COR-L47 (cell line): ENCODE data around the gene AGBL4.
"Not testable (repeated sequence)": the region's sequence is repeated elsewhere in the genome, so short reads cannot be mapped to it uniquely, and the experiment has no call there.

Experiments used
- DNase-seq: peaks from one replicate; lab custom pipeline; 2025; lab: John Stamatoyannopoulos, UW

Gene AGBL4

GRCh38 chr1:48536477-48536876, 1487.3 kb downstream of the AGBL4 start:
- DNase-seq: peak; percentile 31

DNA sequence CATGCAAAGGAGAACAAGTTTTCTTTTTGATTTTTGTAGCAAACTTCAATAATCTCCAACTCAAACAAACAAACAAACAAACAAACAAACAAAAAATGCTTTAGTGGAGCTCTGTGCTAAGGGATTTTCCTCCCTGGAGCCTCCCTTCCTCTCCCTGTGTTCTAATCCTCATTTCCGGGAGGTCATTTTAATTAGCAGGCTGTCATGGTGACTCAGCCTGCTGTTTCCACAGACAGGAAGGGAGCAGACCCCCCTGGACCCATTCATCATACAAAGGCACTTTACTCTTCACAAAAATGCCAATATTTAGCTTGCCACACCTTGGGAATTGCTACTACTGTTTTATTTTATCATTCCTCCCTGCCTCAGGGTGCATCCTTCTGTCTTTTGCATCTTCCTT, 1490.8 kb downstream of the AGBL4 start:
- DNase-seq: peak; percentile 65

- peak; percentile 92 for DNase-seq
These were observed 1492.9 kb downstream of the AGBL4 start for GRCh38 chr1:48530727-48531351.

- DNase-seq: no peak
These were observed 1496.7 kb downstream of the AGBL4 start for GRCh38 chr1:48527051-48527450.

- peak; percentile 76 for DNase-seq
These were observed 1497.6 kb downstream of the AGBL4 start for GRCh38 chr1:48526008-48526710.

GRCh38 chr1:48524892-48525467, 1498.8 kb downstream of the AGBL4 start:
- no peak for DNase-seq

GRCh38 chr1:48523558-48523957, 1500.2 kb downstream of the AGBL4 start:
- no peak for DNase-seq

- not testable (repeated sequence) for DNase-seq
These were observed 1503.9 kb downstream of the AGBL4 start for GRCh38 chr1:48519896-48520295.

DNA sequence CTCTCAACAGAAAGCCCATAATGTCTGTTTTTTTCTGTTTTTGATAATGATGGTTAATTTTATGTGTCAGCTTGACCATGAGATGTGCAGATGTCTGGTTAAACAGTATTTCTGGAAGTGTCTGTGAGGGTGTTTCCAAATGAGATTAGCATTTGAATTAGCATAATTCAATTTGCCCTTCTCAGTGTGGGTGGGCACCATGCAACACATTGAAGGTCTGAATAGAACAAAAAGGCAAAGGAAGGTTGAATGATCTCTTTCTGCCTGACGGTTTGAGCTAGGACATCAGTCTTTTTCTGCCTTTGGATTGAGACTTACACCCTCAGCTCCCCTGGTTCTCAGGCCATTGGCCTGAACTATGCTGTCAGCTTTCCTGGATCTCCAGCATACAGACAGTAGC, 1516.9 kb downstream of the AGBL4 start:
- DNase-seq: no peak

DNA sequence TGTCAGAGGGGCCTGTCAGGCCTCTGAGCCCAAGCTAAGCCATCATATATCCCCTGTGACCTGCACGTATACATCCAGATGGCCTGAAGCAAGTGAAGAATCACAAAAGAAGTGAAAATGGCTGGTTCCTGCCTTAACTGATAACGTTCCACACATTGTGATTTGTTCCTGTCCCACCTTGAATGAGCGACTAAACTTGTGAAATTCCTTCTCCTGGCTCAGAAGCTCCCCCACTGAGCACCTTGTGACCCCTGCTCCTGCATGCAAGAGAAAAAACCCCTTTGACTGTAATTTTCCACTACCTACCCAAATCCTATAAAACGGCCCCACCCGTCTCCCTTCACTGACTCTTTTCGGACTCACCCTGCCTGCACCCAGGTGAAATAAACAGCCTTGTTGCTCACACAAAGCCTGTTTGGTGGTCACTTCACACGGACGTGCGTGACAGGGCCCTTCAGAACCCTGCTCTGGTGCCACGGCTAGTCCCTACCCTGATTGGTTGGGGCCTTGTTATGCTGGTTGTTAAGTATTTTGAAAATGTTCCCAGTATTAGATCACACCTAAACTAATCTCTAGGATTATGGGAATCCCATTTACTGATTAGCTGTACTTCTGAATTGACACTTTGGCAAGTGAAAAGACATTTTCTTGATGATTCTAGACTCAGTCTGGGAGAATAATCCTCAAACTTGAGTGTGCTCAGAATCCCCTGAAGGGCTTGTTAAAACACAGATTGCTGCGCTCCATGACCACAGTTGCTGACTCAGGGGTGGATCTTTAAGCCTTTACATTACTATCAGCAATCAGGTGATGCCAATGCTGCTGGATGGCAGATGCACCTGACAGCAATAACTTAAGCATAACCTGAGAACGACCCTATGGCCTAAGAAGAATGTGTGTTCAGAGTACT, 1523.0 kb downstream of the AGBL4 start:
- no peak for DNase-seq

DNA sequence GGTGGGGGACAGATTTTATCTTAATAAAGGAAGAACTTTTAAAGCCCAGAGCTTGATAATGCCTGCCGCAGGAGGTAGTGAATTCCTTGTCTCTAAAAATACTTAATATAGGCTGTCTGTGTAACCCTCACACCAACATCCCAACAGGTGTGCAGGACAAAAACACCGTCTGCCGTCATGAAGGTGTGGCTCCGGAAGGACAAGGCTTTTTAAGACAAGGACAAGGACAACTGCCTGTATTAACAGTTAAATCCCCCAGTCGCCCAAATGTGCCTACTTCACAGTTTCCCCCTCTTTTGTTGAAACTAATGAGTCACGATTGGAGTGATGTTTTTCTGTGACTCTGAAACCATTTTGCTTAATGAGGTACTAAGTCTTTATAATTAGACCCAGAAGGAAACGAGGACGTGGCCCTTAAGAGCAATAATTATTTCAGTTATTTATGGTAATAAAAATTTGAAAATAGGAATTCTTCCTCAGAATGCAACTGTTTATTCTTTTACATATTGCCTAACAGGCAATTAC, 1524.5 kb downstream of the AGBL4 start:
- no peak for DNase-seq

- peak; percentile 65 for DNase-seq
These were observed 1525.5 kb downstream of the AGBL4 start for GRCh38 chr1:48498096-48498791.

DNA sequence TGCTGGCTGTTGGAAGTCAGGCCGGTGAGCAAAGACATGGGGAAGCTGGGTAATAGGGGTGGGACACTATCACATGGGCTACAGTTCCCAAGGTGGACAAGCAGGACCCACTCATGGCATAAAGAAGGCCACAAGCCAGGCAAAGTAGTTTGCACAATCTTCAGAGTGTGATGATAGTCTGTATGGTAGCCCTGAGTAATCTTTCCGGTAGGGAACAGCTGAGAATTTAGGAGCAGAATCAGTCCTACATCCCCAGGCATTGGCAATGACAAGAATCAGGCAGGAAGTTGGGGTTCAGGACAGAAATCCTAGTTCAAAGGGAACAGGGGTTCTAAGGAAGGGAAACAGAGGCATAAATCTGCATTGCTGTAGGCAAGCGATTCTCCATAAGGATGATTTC, 1527.8 kb downstream of the AGBL4 start:
- DNase-seq: no peak

GRCh38 chr1:48495166-48495565, 1528.6 kb downstream of the AGBL4 start:
- no peak for DNase-seq

- DNase-seq: no peak
These were observed 1529.6 kb downstream of the AGBL4 start for GRCh38 chr1:48493970-48494769.

DNA sequence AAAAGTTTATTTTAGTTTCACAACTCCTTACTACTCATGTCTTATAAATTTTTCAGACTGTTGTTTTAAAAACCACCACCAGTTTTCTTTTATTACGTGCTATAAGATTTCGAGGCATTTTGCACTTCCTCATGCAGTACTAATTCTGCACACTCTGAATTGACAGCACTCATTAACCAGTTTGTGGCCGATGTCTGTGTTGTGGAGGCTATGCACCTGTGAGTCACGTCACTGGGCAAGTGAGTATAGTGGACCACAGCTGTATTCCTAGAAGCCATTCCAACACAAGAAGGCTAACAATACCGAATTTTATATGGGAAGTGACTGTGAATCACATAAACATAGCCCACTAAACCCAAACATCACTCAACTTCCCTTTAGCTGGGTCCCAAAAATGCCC, 1530.7 kb downstream of the AGBL4 start:
- no peak for DNase-seq

DNA sequence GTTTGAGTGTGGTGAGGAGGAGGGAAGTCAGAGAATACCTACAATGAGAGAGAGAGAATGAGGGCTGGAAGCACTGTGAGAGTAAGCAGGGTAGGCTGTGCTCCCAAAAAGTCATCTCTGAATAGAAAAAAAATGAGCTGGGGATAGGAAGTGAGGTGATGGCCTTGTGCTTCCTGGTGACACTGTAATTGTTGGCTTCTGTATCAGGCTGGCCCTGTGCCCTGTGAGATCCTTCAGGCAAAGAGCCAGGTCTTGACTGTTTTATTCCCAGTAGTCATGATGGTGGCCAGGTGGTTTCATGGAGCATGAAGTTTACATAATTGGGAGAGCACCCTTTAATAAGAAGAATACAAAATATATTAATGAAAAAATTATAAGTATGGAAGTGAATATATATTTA, 1531.4 kb downstream of the AGBL4 start:
- DNase-seq: no peak

GRCh38 chr1:48488721-48489120, 1535.0 kb downstream of the AGBL4 start:
- DNase-seq: no peak
